ENCODE measurements around the gene CCDC9.
A peak's percentile ranks its signal among the peaks of the same experiment; 100 is the strongest.

- TF ChIP-seq CTCF (IDR thresholded peaks at IDR 0.05 in 4 of 5, conservative IDR thresholded peaks at IDR 0.05 in 1 of 5) (peak; percentile 71 to 91 (median 79)), POLR2A (IDR thresholded peaks at IDR 0.05) (no peak)
Observed at GRCh38 chr19:47305309-47305751, 49.0 kb downstream of the CCDC9 start.
